Measurements from ENCODE around the gene FRMD4A.
"Not testable (repeated sequence)": the region's sequence is repeated elsewhere in the genome, so short reads cannot be mapped to it uniquely, and the experiment has no call there.

The FRMD4A gene

DNA sequence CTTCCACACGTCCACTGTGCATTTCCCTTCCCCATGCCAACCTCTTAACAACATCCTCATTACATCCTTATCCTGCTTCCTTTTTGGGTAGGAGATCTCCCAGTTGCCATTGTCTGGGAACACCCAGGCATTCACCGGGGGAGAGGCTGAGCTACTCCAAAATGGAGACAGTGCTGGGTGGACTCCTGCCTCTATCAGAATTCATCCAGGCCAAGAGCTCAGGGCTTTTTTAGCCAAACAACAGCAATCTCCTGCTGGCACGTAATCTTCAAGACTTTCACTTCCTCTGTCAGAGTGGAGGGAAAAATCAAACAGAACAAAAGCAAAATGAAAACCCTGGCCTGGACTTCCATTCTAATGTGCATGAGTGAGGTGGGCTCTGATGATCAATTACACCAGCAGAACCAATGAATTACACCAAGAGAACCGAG, 499.0 kb downstream of the FRMD4A start:
- peak overlapping the region; percentile 39 for H3K4me3 ChIP-seq (ENCODE audit: insufficient read depth, low read length, poor library complexity, severe bottlenecking)
- no peaks in the 10 kb centered on the region for H3F3A ChIP-seq (ENCODE audit: insufficient read depth)
- H3K9ac ChIP-seq (ENCODE audit: low read length) = peak overlapping the region; percentile 39
- H2AFZ ChIP-seq (ENCODE audit: low read depth, low read length, severe bottlenecking) = peak overlapping the region; percentile 78
- peak overlapping the region; percentile 50 for H3K27ac ChIP-seq (ENCODE audit: low read depth, low read length)
- no peaks in the 10 kb centered on the region for H3K36me3 ChIP-seq (ENCODE audit: low read length)
- no peaks in the 10 kb centered on the region for H3K27me3 ChIP-seq (ENCODE audit: low read length)
- peak overlapping the region; percentile 61 for H3K4me2 ChIP-seq (ENCODE audit: low read depth, low read length, poor library complexity, severe bottlenecking)
- TF ChIP-seq, protein P1, sequence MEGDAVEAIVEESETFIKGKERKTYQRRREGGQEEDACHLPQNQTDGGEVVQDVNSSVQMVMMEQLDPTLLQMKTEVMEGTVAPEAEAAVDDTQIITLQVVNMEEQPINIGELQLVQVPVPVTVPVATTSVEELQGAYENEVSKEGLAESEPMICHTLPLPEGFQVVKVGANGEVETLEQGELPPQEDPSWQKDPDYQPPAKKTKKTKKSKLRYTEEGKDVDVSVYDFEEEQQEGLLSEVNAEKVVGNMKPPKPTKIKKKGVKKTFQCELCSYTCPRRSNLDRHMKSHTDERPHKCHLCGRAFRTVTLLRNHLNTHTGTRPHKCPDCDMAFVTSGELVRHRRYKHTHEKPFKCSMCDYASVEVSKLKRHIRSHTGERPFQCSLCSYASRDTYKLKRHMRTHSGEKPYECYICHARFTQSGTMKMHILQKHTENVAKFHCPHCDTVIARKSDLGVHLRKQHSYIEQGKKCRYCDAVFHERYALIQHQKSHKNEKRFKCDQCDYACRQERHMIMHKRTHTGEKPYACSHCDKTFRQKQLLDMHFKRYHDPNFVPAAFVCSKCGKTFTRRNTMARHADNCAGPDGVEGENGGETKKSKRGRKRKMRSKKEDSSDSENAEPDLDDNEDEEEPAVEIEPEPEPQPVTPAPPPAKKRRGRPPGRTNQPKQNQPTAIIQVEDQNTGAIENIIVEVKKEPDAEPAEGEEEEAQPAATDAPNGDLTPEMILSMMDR (IDR thresholded peaks at IDR 0.05; ENCODE audit: insufficient read depth, low read length, poor library complexity, severe bottlenecking) = no peak
- no peak for TF ChIP-seq EZH2phosphoT487 (conservative IDR thresholded peaks at IDR 0.05; ENCODE audit: low read length)
- H3K9me2 ChIP-seq (replicated peaks; ENCODE audit: insufficient read depth, low read length) = no peaks in the 10 kb centered on the region
- H3K9me3 ChIP-seq (ENCODE audit: insufficient read depth, low read length) = no peaks in the 10 kb centered on the region
- H4K20me1 ChIP-seq (ENCODE audit: low read depth, low read length) = no peaks in the 10 kb centered on the region
- H3K79me2 ChIP-seq (ENCODE audit: insufficient read depth, low read length) = no peaks in the 10 kb centered on the region

DNA sequence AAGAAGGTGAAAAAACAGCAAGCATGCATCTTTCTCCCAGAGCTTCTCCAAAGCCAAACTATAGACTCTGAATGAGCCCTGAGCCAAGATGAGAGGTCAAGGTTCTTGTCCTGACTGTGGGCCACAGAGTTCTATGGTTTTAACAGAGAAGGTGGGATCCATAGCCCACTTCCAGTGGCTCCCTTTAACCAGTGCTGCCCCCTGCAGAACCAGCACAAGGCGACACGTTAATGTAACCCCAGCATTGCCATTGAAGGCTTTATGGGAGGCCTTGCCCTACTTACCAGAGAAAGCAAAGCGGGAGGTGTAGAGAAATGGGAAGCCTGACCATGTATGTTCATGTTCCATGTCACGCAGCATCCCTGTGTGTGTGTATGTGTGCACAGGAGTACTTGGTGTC, 500.3 kb downstream of the FRMD4A start:
- H3K9ac ChIP-seq (ENCODE audit: low read length) = no peak overlapping the region
- no peak overlapping the region for H3K4me3 ChIP-seq (ENCODE audit: insufficient read depth, low read length, poor library complexity, severe bottlenecking)
- H3K27ac ChIP-seq (ENCODE audit: low read depth, low read length) = no peak overlapping the region
- H4K20me1 ChIP-seq (ENCODE audit: low read depth, low read length) = no peaks in the 10 kb centered on the region
- no peaks in the 10 kb centered on the region for H3K79me2 ChIP-seq (ENCODE audit: insufficient read depth, low read length)
- H3K36me3 ChIP-seq (ENCODE audit: low read length) = no peaks in the 10 kb centered on the region
- no peak overlapping the region for H2AFZ ChIP-seq (ENCODE audit: low read depth, low read length, severe bottlenecking)
- H3K9me3 ChIP-seq (ENCODE audit: insufficient read depth, low read length) = no peaks in the 10 kb centered on the region
- TF ChIP-seq EZH2phosphoT487 (conservative IDR thresholded peaks at IDR 0.05; ENCODE audit: low read length) = no peak
- TF ChIP-seq, protein P1 (IDR thresholded peaks at IDR 0.05; ENCODE audit: insufficient read depth, low read length, poor library complexity, severe bottlenecking) = no peak
- no peaks in the 10 kb centered on the region for H3K27me3 ChIP-seq (ENCODE audit: low read length)
- no peaks in the 10 kb centered on the region for H3F3A ChIP-seq (ENCODE audit: insufficient read depth)
- no peak overlapping the region for H3K4me2 ChIP-seq (ENCODE audit: low read depth, low read length, poor library complexity, severe bottlenecking)
- H3K9me2 ChIP-seq (replicated peaks; ENCODE audit: insufficient read depth, low read length) = no peaks in the 10 kb centered on the region

DNA sequence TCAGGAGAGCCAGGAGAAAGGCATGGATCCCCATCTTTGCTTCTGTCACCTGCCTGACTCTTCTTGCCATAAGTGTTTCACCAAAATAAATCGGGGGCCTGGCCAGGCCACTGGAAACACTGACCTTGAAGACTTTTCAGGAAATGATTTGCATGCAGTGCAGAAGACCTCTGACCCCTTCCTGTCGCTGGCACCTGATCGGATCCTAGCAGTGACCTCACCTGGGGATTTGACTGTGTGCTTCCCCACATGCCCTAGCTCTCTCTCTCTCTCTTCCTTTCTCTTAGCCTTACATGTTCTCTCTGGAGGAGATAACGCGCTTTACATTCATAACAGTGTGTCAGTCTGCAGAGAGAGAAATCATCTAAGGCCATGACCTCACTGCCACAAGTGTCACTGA, 500.9 kb downstream of the FRMD4A start:
- Histone ChIP-seq H4K20me1 (ENCODE audit: low read depth, low read length) (no peaks in the 10 kb centered on the region), H3K4me3 (ENCODE audit: insufficient read depth, low read length, poor library complexity, severe bottlenecking) (no peak overlapping the region), H2AFZ (ENCODE audit: low read depth, low read length, severe bottlenecking) (no peak overlapping the region), H3F3A (ENCODE audit: insufficient read depth) (no peaks in the 10 kb centered on the region), H3K27me3 (ENCODE audit: low read length) (no peaks in the 10 kb centered on the region), H3K4me2 (ENCODE audit: low read depth, low read length, poor library complexity, severe bottlenecking) (no peak overlapping the region), H3K79me2 (ENCODE audit: insufficient read depth, low read length) (no peaks in the 10 kb centered on the region), H3K36me3 (ENCODE audit: low read length) (no peaks in the 10 kb centered on the region), H3K27ac (ENCODE audit: low read depth, low read length) (no peak overlapping the region), H3K9ac (ENCODE audit: low read length) (no peak overlapping the region), H3K9me2 (replicated peaks; ENCODE audit: insufficient read depth, low read length) (no peaks in the 10 kb centered on the region), H3K9me3 (ENCODE audit: insufficient read depth, low read length) (no peaks in the 10 kb centered on the region)
- TF ChIP-seq, protein P1 (IDR thresholded peaks at IDR 0.05; ENCODE audit: insufficient read depth, low read length, poor library complexity, severe bottlenecking) = no peak
- TF ChIP-seq EZH2phosphoT487 (conservative IDR thresholded peaks at IDR 0.05; ENCODE audit: low read length) = no peak

DNA sequence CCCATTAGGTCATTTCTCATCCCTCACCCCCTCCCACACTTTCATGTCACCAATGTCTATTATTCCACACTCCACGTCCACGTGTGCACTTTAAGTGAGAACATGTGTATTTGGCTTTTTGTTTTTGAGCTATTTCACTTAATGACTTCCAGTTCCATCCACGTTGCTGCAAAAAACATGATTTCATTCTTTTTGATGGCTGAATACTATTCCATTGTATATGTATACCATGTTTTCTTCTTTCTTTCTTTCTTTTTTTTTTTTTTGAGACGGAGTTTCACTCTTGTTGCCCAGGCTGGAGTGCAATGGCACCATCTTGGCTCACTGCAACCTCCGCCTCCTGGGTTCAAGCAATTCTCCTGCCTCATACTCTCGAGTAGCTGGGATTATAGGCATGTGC, 502.4 kb downstream of the FRMD4A start:
- not testable (repeated sequence) for H3K4me2 ChIP-seq (ENCODE audit: low read depth, low read length, poor library complexity, severe bottlenecking); H3K79me2 ChIP-seq (ENCODE audit: insufficient read depth, low read length); H2AFZ ChIP-seq (ENCODE audit: low read depth, low read length, severe bottlenecking); H3K36me3 ChIP-seq (ENCODE audit: low read length); H3F3A ChIP-seq (ENCODE audit: insufficient read depth); H3K27ac ChIP-seq (ENCODE audit: low read depth, low read length); H3K9me3 ChIP-seq (ENCODE audit: insufficient read depth, low read length); H3K27me3 ChIP-seq (ENCODE audit: low read length); H3K4me3 ChIP-seq (ENCODE audit: insufficient read depth, low read length, poor library complexity, severe bottlenecking); H4K20me1 ChIP-seq (ENCODE audit: low read depth, low read length); H3K9ac ChIP-seq (ENCODE audit: low read length); H3K9me2 ChIP-seq (replicated peaks; ENCODE audit: insufficient read depth, low read length)

Measured in SU-DHL-6 (cell line).